Naive thymus-derived CD4-positive, alpha-beta T cell (primary cell): ENCODE measurements around the gene C17orf50. TPM values are rescaled to one million over a fixed set of nuclear protein-coding genes. Genes with fewer than 3 reads are reported as not detected.

Experiments
- ATAC-seq: fragments of 150-1000 bp; cut with Tn5 transposase; 2 replicates; pipeline ENCODE4 v1.10.0; 2021; ENCODE audit warnings: mild to moderate bottlenecking, moderate library complexity
- CTCF ChIA-PET: fragments of 350-600 bp; sonication (Branson Sonifier 250); formaldehyde crosslinking; loops from one replicate; lab custom pipeline; 2021; ENCODE audit warnings: antibody characterized with exemption; lab: Charles Lee
- POLR2A ChIA-PET: fragments of 350-600 bp; sonication (Branson Sonifier 250); formaldehyde crosslinking; loops from one replicate; lab custom pipeline; 2021; ENCODE audit warnings: antibody characterized with exemption, inconsistent platforms; lab: Charles Lee
- DNase-seq, 9 donors: peaks; one replicate each; pipeline versions ENCODE4 v3.0.0 to v3.0.0-alpha.2; 2020 to 2022; ENCODE audit warnings: mixed read lengths in 1 of 9
- H3K27ac ChIP-seq: one replicate; pipeline ENCODE4 v1.7.0; 2013; ENCODE audit warnings: mild to moderate bottlenecking, low read depth, low read length, moderate library complexity
- H3K27me3 ChIP-seq, 2 donors: one replicate each; pipeline ENCODE4 v1.7.0; 2013; ENCODE audit warnings: low read length in 2 of 2, mild to moderate bottlenecking in 2 of 2, moderate library complexity in 2 of 2; ENCODE audit not compliant: control insufficient read depth in 2 of 2, insufficient read depth in 2 of 2
- H3K36me3 ChIP-seq, 3 experiments: 1 replicate in 2 of 3; 2 replicates in 1 of 3; pipeline ENCODE4 v1.7.0; 2013; ENCODE audit warnings: low read length in 3 of 3, mild to moderate bottlenecking in 3 of 3, moderate library complexity in 1 of 3; ENCODE audit not compliant: insufficient read depth in 3 of 3, control insufficient read depth in 2 of 3
- H3K4me1 ChIP-seq, 2 donors: one replicate each; pipeline ENCODE4 v1.7.0; 2013; ENCODE audit warnings: low read length in 2 of 2, mild to moderate bottlenecking in 2 of 2, moderate library complexity in 1 of 2; ENCODE audit not compliant: control insufficient read depth in 2 of 2, insufficient read depth in 2 of 2
- H3K4me3 ChIP-seq: 2 replicates; pipeline ENCODE4 v1.7.0; 2013; ENCODE audit warnings: mild to moderate bottlenecking, low read length
- H3K9me3 ChIP-seq, 3 experiments: 1 replicate in 2 of 3; 2 replicates in 1 of 3; pipeline ENCODE4 v1.7.0; 2013; ENCODE audit warnings: low read length in 3 of 3; ENCODE audit not compliant: control insufficient read depth in 2 of 3
- H3K27ac Mint-ChIP-seq, 9 donors: one replicate each; pipeline ENCODE4 v1.8.0; 2020 to 2022; ENCODE audit warnings: mixed read lengths in 9 of 9, mild to moderate bottlenecking in 8 of 9, moderate library complexity in 5 of 9, inconsistent platforms in 2 of 9
- H3K27me3 Mint-ChIP-seq, 5 donors: one replicate each; pipeline ENCODE4 v1.8.0; 2021 to 2022; ENCODE audit warnings: mixed read lengths in 5 of 5, mild to moderate bottlenecking in 1 of 5
- H3K36me3 Mint-ChIP-seq, 5 donors: one replicate each; pipeline ENCODE4 v1.8.0; 2020 to 2022; ENCODE audit warnings: mixed read lengths in 5 of 5, mild to moderate bottlenecking in 3 of 5, inconsistent platforms in 1 of 5
- H3K4me1 Mint-ChIP-seq, 7 donors: one replicate each; pipeline ENCODE4 v1.8.0; 2020 to 2022; ENCODE audit warnings: mixed read lengths in 7 of 7, mild to moderate bottlenecking in 3 of 7, inconsistent platforms in 1 of 7
- H3K4me3 Mint-ChIP-seq, 10 donors: one replicate each; pipeline ENCODE4 v1.8.0; 2020 to 2022; ENCODE audit warnings: mild to moderate bottlenecking in 10 of 10, mixed read lengths in 10 of 10, moderate library complexity in 6 of 10, inconsistent platforms in 2 of 10
- H3K9me3 Mint-ChIP-seq, 11 donors: one replicate each; pipeline ENCODE4 v1.8.0; 2020 to 2022; ENCODE audit warnings: mixed read lengths in 11 of 11, mild to moderate bottlenecking in 4 of 11, inconsistent platforms in 1 of 11, moderate library complexity in 1 of 11
- intact Hi-C, 2 donors: fragments of 100-400 bp; cut with micrococcal nuclease; formaldehyde crosslinking; loops; one replicate each; pipeline ENCODE4 v1.15.1; 2023
- polyA plus RNA-seq, 2 donors: library from polyadenylated mRNA; unstranded; fragments of 300-500 nt; fragmentation: Illumina TruSeq; gene quantifications; one replicate each; pipeline ENCODE4 v1.2.3, GENCODE V29; 2021
- total RNA-seq, 6 experiments: library from RNA in 5 of 6; stranded (reverse) in 5 of 6; gene quantifications; 1 replicate in 5 of 6; 2 replicates in 1 of 6; pipeline ENCODE4 v1.2.3 and lab custom pipeline; 2021 to 2026

The C17orf50 gene
- total and polyA plus RNA-seq, 7 experiments from 2014 or later = 0.27 TPM; not detected in 6

DNA sequence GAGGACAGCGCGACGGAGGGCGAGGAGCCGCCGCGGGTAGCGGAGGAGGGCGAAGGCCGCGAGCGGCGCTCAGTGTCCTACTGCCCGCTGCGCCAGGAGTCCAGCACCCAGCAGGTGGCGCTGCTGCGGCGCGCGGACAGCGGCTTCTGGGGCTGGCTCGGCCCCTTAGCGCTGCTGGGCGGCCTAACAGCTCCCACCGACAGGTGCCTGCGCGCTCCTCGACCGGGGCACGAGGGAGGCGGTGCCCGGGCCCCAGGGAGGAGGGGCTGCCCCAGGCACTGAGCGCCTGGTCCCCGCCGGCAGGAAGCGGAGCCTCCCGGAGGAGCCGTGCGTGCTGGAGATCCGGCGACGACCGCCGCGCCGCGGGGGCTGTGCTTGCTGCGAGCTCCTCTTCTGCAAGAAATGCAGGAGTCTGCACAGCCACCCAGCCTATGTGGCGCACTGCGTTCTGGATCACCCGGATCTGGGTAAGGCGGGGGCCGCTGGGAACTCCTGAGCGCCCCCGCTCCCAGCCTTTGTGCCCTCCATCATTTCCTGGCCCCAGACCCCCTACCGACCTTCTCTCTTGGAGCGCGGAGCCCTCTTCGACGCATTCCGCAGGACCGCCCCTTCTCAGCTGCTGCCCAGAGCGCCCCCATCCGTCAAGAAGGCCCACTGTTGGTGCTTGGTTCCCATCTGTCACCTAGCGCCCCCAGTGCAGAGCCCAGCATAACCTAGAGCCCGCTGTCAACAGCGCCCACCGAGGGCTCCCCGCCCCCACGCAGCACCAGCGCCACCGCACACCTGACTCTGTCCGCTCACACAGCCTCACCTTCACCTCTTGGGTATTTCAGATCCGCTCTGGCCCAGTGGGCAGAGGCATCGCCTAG is 3.7 kb downstream of the C17orf50 start:
- H3K27me3 Mint-ChIP-seq = peaks cover 0 to 21% (median 0%) of the 10 kb centered on the region in 5 donors
- intact Hi-C loops = loop anchor here (1.0 to 5.0 kb wide), 3 partner anchors 40 to 168 kb away; partner anchors contain the start of genes TAF15 (in 2 of the 2) and RDM1 (in 1 of the 2)
- H3K4me1 Mint-ChIP-seq = peaks cover 0 to 10% (median 8%) of the 10 kb centered on the region in 7 donors
- no peaks in the 10 kb centered on the region for H3K36me3 Mint-ChIP-seq
- peak overlapping the region; percentile 50 for H3K27ac ChIP-seq
- ChIA-PET CTCF (interaction anchor here (0.6 to 13.0 kb wide), 27 partner anchors 11 to 623 kb away, joined by 3 to 222 read pairs (median 6); partner anchors contain the start of genes MMP28 and TAF15), POLR2A (interaction anchor here (1.0 to 5.0 kb wide), 9 partner anchors 9 to 52 kb away, joined by 3 to 108 read pairs (median 6); partner anchors contain the start of genes MMP28 and TAF15)
- peak overlapping the region; percentile 41 to 88 (median 79) for H3K27ac Mint-ChIP-seq
- H3K4me3 Mint-ChIP-seq = peak overlapping the region; percentile 90 to 99 (median 93)
- ATAC-seq (peak; percentile 90), DNase-seq (peak; percentile 70 to 92 (median 81))
- H3K4me1 ChIP-seq = peaks cover 0 to 9% of the 10 kb centered on the region in 2 donors
- peaks cover 0 to 2% (median 0%) of the 10 kb centered on the region in 11 donors for H3K9me3 Mint-ChIP-seq
- no peaks in the 10 kb centered on the region for H3K27me3 ChIP-seq
- H3K9me3 ChIP-seq = no peaks in the 10 kb centered on the region
- H3K36me3 ChIP-seq = no peaks in the 10 kb centered on the region
- peak overlapping the region; percentile 92 for H3K4me3 ChIP-seq

DNA sequence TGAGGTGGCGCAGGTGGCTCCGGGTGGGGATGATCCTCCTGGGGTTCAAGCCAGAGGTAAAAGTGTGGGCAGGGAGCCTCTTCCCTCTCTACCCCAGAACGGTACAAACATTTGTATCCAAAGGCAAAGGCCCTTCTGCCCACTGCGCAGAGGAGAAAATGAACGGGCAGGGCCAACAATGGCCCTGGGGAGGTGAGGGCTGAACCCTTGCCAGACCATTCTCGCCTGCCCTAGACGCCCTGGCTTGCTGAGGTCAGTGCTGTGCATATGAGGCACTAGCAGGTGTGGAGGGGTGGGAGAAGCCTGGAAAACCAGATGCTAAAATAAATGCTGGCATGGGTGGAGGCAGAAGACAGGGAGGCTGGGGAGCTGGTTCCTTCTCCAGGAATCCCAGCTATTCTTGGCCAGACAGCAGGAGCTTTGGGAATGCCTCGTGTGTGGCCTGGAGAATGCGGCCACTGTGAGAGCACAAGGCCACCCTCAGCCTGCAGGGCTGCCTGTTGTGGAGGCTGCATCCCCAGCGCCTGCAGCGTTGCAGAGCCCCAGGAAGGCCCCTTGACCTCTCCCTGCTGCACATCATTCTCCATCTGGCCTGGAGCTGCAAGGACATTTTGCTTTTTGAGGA is 4.5 kb downstream of the C17orf50 start:
- H3K36me3 Mint-ChIP-seq = no peaks in the 10 kb centered on the region
- H3K9me3 Mint-ChIP-seq = peaks cover 0 to 2% (median 0%) of the 10 kb centered on the region in 11 donors
- peak overlapping the region; percentile 90 to 99 (median 93) for H3K4me3 Mint-ChIP-seq
- no peak for DNase-seq
- no peak for ATAC-seq
- ChIA-PET CTCF (interaction anchor here (0.6 to 13.0 kb wide), 7 partner anchors 23 to 346 kb away, joined by 3 to 222 read pairs (median 17); partner anchors contain the start of gene TAF15), POLR2A (interaction anchor here (1.3 to 5.0 kb wide), 4 partner anchors 31 to 45 kb away, joined by 6 to 108 read pairs (median 10); partner anchors contain the start of genes MMP28 and TAF15)
- Histone ChIP-seq H3K27me3 (no peaks in the 10 kb centered on the region), H3K4me3 (peak overlapping the region; percentile 92), H3K9me3 (no peaks in the 10 kb centered on the region), H3K36me3 (no peaks in the 10 kb centered on the region), H3K4me1 (peaks cover 0 to 9% of the 10 kb centered on the region in 2 donors), H3K27ac (peak overlapping the region; percentile 50)
- peaks cover 0 to 21% (median 0%) of the 10 kb centered on the region in 5 donors for H3K27me3 Mint-ChIP-seq
- intact Hi-C loops = no loop called here
- peaks cover 0 to 10% (median 8%) of the 10 kb centered on the region in 7 donors for H3K4me1 Mint-ChIP-seq
- peak overlapping the region in 4 of 9 donors; percentile 25 to 88 (median 78) for H3K27ac Mint-ChIP-seq

DNA sequence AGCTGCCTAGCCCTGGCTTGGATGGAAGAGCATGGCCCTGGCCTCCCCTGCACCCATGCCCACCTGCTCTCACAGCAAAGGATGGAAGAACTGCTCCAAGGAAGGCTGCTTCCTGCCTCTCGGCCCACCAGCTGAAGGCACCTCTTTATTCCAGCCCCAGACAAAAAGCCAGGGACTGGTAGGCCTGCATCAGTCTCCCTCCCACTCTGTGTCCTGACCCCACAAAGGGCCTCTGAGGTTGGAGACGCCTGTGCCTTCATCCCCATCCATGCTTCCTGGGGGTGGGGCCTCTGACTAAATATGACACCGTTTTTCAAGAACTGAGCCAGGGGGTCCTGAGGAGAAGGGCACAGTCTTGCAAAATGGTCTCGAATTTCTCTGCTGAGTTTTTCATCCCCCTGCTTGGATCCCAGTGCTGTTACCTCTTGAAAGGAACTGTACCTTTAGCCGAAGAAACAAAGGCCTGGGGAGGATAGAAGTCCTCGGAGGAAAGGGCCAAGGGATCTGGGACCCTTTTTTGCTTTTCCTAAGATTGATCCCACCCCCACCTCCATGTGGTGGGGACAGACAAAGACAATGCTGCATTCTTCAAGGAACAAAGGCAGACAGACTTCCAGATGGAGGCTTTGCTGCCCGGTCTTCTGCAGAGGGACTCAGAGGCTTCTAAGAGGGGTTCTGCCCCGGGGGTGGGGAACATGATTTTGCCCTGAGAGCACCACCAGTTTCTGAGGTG is 5.2 kb downstream of the C17orf50 start:
- H3K27ac Mint-ChIP-seq = no peak overlapping the region
- intact Hi-C loops = no loop called here
- no peak for DNase-seq
- POLR2A ChIA-PET = interaction anchor here (1.7 to 5.0 kb wide), 3 partner anchors 36 to 44 kb away, joined by 6 to 108 read pairs (median 7); partner anchors contain the start of gene TAF15
- Histone ChIP-seq H3K27me3 (no peaks in the 10 kb centered on the region), H3K9me3 (no peaks in the 10 kb centered on the region), H3K27ac (no peak overlapping the region), H3K36me3 (no peaks in the 10 kb centered on the region), H3K4me3 (no peak overlapping the region), H3K4me1 (peaks cover 0 to 9% of the 10 kb centered on the region in 2 donors)
- H3K27me3 Mint-ChIP-seq = peaks cover 0 to 21% (median 0%) of the 10 kb centered on the region in 5 donors
- no peaks in the 10 kb centered on the region for H3K36me3 Mint-ChIP-seq
- CTCF ChIA-PET = interaction anchor here (2.4 to 13.0 kb wide), 3 partner anchors 22 to 42 kb away, joined by 20 to 222 read pairs (median 23); partner anchors contain the start of gene TAF15
- peaks cover 0 to 2% (median 0%) of the 10 kb centered on the region in 11 donors for H3K9me3 Mint-ChIP-seq
- ATAC-seq = no peak
- peaks cover 0 to 10% (median 8%) of the 10 kb centered on the region in 7 donors for H3K4me1 Mint-ChIP-seq
- peak overlapping the region in 4 of 10 donors; percentile 25 to 99 (median 91) for H3K4me3 Mint-ChIP-seq

DNA sequence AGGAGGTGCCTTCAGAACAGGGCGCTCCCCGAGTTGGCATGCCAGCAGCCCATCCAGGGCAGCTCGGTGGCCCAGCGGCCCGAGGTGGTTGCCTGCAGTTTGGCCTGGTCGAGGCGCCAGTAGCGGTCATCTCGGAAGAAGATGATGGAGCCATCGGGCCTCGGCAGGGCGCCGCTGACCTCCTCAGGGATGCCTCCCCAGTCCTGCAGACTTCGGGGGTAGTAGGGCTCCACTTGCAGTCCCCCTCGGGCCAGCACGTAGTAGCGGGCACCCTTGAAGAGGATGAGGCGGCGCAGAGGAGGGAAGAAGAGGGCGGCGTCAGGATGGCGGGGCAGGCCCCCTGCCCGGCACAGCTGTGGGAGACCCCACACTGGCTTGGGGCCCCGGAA is 5.8 kb downstream of the C17orf50 start:
- DNase-seq (no peak), ATAC-seq (no peak)
- Mint-ChIP-seq H3K9me3 (peaks cover 0 to under 1% (median 0%) of the 10 kb centered on the region in 11 donors), H3K27me3 (peaks cover 0 to 19% (median 0%) of the 10 kb centered on the region in 5 donors), H3K36me3 (no peaks in the 10 kb centered on the region), H3K27ac (no peak overlapping the region), H3K4me1 (peaks cover 0 to 10% (median 8%) of the 10 kb centered on the region in 7 donors), H3K4me3 (no peak overlapping the region)
- CTCF ChIA-PET = interaction anchor here (1.2 to 13.0 kb wide), 5 partner anchors 26 to 47 kb away, joined by 4 to 222 read pairs (median 5); partner anchors contain the start of genes MMP28 and TAF15
- peaks cover 0 to 9% of the 10 kb centered on the region in 2 donors for H3K4me1 ChIP-seq
- H3K27ac ChIP-seq = no peak overlapping the region
- no peaks in the 10 kb centered on the region for H3K27me3 ChIP-seq
- POLR2A ChIA-PET = interaction anchor here (1.7 to 5.0 kb wide), 2 partner anchors 38 to 43 kb away, joined by 7 to 108 read pairs; partner anchors contain the start of gene TAF15
- H3K4me3 ChIP-seq = no peak overlapping the region
- no peaks in the 10 kb centered on the region for H3K36me3 ChIP-seq
- intact Hi-C loops = no loop called here
- H3K9me3 ChIP-seq = no peaks in the 10 kb centered on the region

DNA sequence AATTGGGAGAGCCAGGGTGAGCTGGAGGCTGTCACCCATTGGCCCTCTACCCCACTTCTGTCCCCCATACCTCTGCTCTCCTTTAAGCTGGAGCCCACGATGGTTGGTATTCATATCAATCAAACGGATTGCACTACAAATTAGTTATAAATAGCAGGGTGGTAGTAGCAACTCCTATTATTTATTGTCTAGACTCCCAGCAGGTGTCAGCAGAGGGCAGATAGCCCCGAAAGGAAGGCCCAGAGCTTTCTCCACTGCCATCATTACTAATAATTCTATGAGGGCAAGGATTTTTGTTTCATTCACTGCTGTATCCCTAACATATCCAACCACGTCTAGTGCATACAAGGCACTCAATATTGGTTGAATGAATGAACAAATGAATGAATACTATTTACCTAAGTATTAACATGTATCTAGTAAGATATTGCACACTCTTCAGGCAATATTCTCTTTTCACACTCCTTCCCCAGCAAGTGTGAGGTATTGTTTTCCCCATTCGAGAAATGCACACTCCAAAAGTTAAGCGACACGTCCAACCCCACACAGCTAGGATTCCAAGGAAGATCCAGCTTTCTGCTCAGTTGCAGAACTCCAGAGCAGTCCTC is 6.3 kb downstream of the C17orf50 start:
- H3K27ac ChIP-seq = no peak overlapping the region
- ChIA-PET CTCF (interaction anchor here (0.6 to 13.0 kb wide), 9 partner anchors 11 to 692 kb away, joined by 3 to 222 read pairs (median 4); partner anchors contain the start of genes MMP28 and TAF15), POLR2A (interaction anchor here (1.7 to 5.0 kb wide), 2 partner anchors 38 to 43 kb away, joined by 7 to 108 read pairs; partner anchors contain the start of gene TAF15)
- H3K27me3 Mint-ChIP-seq = peaks cover 0 to 20% (median 0%) of the 10 kb centered on the region in 5 donors
- H3K4me3 ChIP-seq = no peak overlapping the region
- peak overlapping the region in 2 of 10 donors; percentile 41 to 58 for H3K4me3 Mint-ChIP-seq
- no peaks in the 10 kb centered on the region for H3K36me3 ChIP-seq
- no peaks in the 10 kb centered on the region for H3K36me3 Mint-ChIP-seq
- ATAC-seq (no peak), DNase-seq (peak in 4 of 9 donors; percentile 27 to 37 (median 36))
- peaks cover 0 to 9% of the 10 kb centered on the region in 2 donors for H3K4me1 ChIP-seq
- H3K27ac Mint-ChIP-seq = no peak overlapping the region
- H3K9me3 ChIP-seq = no peaks in the 10 kb centered on the region
- peaks cover 0 to 10% (median 8%) of the 10 kb centered on the region in 7 donors for H3K4me1 Mint-ChIP-seq
- no peaks in the 10 kb centered on the region for H3K9me3 Mint-ChIP-seq
- intact Hi-C loops = no loop called here
- no peaks in the 10 kb centered on the region for H3K27me3 ChIP-seq
